LoVo (cell line): ENCODE data around the gene MRAS.
"Not testable (repeated sequence)": the region's sequence is repeated elsewhere in the genome, so short reads cannot be mapped to it uniquely, and the experiment has no call there.

Source experiments
- DNase-seq: peaks from one replicate; pipeline ENCODE4 v3.0.0-alpha.2; 2016; ENCODE audit warnings: low spot score

MRAS gene

DNA sequence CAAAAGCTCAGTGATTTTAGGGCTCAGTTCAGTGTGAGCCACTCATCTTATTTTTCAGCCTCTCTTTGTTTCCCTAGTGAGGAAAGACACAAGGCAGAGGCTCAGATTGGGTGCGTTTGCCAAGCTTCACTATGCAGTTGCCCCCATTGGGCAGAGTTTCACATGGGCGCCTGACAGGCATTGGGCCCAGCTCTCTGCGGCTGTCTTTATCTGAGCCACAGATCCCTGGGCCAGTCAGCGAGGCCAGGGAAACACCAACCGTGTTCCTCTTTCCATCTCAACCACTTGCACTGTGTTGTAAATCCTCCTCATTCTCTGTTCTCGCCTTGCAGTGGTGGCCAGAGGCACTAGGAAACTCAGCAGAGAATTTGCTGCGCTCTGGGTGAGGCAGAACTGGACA is 96.9 kb downstream of the MRAS start:
- no peak for DNase-seq

DNA sequence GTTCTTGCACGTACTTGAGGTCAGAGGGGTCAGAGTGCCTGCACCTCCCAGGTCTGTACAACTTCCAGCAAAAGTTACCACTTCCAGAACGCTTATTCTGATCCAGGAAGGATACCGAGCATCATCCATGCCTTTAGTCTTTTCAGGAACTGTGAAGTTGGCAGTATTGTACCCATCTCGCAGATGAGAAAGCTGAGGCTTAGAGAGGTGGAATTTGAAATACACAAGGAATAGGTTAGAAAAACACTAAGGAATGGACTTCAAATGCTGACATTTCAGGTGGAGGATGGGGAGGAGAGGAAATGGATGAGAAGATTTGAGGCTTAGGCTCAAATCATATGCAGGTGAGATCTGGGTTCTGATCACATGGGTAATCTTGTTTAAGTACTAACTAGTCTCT is 97.3 kb downstream of the MRAS start:
- DNase-seq: no peak

DNA sequence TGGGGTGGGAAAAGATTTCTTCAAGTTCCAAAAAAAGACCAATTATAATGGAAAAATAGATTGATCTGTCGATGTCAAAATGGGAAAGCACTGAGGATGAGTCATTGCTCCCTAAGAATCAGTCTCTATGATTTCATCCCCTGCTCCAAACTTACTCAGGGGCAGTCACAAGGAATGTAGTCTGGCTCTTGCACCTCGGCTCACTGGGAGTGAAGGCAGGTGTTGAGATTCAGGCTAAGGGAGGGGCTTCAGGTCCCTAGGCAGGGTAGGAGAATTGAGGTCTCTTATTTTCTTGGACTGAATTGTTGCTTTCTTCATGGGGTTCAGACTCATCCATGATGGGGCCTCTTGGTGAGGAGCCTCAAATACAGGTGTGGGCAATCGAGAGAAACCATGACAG is 100.3 kb downstream of the MRAS start:
- no peak for DNase-seq

DNA sequence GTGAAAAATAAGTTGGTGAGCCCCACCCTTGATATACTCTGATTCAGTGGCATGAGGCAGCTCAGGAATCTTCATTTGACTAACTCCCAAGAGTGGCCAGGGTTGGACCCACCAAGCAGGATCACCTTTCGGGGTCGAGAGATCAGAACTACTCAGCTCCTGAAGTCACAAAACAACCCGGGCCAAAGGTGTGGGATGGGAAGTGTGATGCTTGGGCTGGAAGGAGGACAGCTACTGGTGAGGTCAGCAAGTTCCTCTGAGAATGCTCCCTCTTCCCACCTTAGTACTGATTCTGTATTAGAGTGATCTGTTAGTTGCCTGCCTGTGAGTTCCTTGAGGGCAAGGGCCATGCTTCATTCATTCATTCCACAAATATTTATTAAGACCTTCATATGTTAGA is 101.1 kb downstream of the MRAS start:
- no peak for DNase-seq

DNA sequence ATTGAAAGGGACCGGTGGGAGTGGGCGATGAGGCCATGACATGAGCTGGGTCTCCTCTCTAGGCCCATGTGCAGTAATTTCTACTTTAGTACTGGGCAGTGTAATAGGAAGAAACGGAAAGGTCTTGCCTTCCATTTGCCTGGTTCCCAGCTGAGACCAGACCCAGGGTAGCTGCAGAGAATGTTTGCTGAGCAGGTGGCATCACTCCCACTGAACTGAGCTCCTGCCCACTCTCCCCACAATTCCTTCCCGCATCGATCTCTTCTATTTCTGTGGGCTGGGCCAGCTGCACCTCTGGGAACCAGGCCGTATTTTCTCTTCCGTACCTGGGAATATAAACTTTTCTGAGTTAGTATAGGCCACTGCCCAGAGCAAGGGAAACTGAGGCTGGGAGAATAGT is 101.8 kb downstream of the MRAS start:
- no peak for DNase-seq

DNA sequence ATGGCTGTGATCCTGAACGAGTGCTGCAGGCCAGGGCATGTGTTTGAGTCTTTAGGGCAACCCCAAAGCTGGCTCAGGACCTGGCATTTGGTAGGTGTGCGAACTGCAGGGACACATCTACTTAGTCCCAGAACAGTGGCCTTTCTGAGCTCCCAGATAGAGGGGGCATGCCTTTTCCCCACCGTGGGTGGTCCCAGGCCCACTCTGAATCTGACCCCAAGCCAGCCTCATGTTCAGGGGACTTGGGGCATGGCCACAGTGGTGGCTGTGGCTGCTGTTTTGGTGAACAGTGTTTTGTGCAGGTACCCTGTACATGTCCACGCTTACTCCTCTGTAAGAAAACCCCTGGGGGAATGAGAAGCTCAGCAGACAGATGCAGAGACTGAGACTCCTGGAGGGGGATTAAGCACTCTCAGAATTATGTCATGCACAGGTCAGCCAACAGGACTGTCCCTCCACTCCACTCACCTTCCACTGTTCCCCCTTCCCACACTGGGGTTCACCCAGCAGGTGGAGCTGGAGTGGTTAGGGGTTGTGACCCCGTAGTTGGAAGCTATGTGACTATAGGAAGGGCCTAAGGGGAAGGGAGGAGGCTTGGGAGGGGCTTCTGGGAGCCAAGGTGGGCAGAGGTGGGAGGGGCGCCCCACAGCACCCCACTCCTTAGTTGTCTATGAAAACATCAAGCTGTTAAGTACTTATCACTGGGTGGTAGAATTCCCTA is 102.5 kb downstream of the MRAS start:
- no peak for DNase-seq

DNA sequence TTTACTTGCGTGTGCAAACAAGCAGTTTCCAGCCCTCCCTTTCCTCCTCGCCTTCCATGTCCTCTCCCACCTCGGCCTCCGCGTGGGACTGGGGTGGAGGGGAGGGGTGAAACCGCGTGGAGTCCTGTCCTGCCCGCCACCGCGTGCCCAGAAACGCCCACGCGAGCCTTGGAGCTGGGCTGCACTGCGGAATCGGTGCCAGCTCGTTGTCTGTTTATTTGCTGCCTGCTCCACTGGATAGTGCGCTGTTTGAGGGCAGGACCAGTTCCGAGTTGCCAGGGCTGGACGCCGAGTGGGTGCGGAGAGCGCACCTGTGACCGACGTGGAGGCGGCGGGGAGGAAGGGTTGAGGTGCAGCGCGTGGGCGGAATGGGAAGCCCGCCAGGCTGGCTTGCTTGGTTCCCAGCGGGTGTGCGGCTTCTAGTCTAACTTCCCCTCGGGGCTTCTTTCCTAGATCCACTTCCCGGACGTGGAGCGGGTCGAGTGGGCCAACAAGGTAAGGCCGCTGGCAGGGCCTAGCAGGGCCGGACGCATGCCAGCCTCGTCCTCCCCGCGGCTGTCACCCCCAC is 103.3 kb downstream of the MRAS start:
- DNase-seq: no peak

DNA sequence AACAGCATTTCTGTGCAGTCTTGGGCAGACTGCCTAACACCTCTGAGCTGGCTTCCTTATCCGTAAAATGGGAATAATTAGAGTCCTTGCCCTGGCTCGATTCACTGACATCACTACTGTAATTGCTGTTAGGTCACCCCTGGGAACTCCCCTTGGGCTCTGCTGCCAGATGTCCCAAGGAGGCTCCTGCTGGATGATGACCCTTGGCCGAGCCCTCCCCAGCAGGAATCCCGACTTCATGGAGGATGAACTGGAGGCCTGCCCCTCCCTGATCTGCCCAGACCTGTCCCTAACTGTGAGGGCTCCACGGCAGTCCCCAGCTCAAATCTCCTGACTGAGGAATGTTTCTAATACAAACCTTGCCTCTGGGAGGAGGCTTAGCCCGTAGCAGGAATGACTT is 104.1 kb downstream of the MRAS start:
- DNase-seq: no peak

DNA sequence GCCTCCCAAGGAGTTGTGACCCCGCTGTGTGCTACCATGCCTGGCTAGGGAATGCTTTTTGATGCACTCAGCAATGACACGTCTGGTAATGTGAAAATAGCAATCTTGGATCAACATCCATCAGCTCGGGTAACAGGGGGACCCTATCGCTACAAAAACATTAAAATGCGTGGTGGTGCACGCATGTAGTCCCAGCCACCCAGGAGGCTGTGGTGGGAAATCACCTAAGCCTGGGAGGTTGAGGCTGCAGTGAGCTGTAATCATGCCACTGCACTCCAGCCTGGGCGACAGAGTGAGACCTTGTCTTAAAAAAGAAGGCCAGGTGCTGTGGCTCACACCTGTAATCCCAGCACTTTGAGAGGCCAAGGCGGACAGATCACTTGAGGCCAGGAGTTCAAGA is 105.6 kb downstream of the MRAS start:
- DNase-seq: not testable (repeated sequence)
